GM18498 (cell line): ENCODE measurements around the gene C1RL.

Source experiments
- ATAC-seq: cut with Tn5 transposase; IDR thresholded peaks from one replicate; pipeline ENCODE4 v1.9.1; 2021; ENCODE audit warnings: mild to moderate bottlenecking, moderate library complexity; ENCODE audit not compliant: unreplicated experiment

Gene C1RL

GRCh38 chr12:7093892-7094291 is 15.1 kb downstream of the C1RL start:
- no peak for ATAC-seq

- ATAC-seq: no peak
These were observed 15.5 kb downstream of the C1RL start for GRCh38 chr12:7093486-7093885.

- ATAC-seq: no peak
These were observed 16.0 kb downstream of the C1RL start for GRCh38 chr12:7092986-7093460.

- no peak for ATAC-seq
These were observed 16.6 kb downstream of the C1RL start, which contains the start of gene C1R for GRCh38 chr12:7092229-7092985. Gene C1R, minus strand, starts transcription at chr12:7092445. Its CDS starts 57 bp downstream, at chr12:7092388.

- ATAC-seq: no peak
These were observed 17.3 kb downstream of the C1RL start for GRCh38 chr12:7091660-7092228.

- ATAC-seq: no peak
These were observed 17.8 kb downstream of the C1RL start for GRCh38 chr12:7091171-7091570.

GRCh38 chr12:7090222-7090998 is 18.6 kb downstream of the C1RL start:
- ATAC-seq: no peak

GRCh38 chr12:7089196-7089871 is 19.7 kb downstream of the C1RL start:
- ATAC-seq: no peak

- no peak for ATAC-seq
These were observed 25.9 kb downstream of the C1RL start for GRCh38 chr12:7083125-7083524.

GRCh38 chr12:7081037-7081436 is 28.0 kb downstream of the C1RL start:
- no peak for ATAC-seq

GRCh38 chr12:7079826-7080125 is 29.2 kb downstream of the C1RL start:
- no peak for ATAC-seq

- ATAC-seq: no peak
These were observed 30.9 kb downstream of the C1RL start for GRCh38 chr12:7078163-7078562.

GRCh38 chr12:7076493-7076892 is 32.5 kb downstream of the C1RL start:
- no peak for ATAC-seq

GRCh38 chr12:7075939-7076338 is 33.1 kb downstream of the C1RL start:
- ATAC-seq: no peak

GRCh38 chr12:7075518-7075917 is 33.5 kb downstream of the C1RL start:
- no peak for ATAC-seq

- no peak for ATAC-seq
These were observed 35.1 kb downstream of the C1RL start for GRCh38 chr12:7073946-7074345.

- no peak for ATAC-seq
These were observed 36.5 kb downstream of the C1RL start for GRCh38 chr12:7072554-7072953.

GRCh38 chr12:7072035-7072434 is 37.0 kb downstream of the C1RL start:
- ATAC-seq: no peak

- ATAC-seq: no peak
These were observed 39.6 kb downstream of the C1RL start for GRCh38 chr12:7069386-7069785.

- ATAC-seq: no peak
These were observed 40.0 kb downstream of the C1RL start for GRCh38 chr12:7068994-7069346.

GRCh38 chr12:7068240-7068993 is 40.6 kb downstream of the C1RL start:
- ATAC-seq: no peak
